Heart left ventricle (tissue), 13 donors: ENCODE data around the gene RUNX1.

Experiments
- CTCF ChIP-seq, 12 donors: fragments of 200-600 bp; sonication (generic) in 4 of 12; IDR thresholded peaks; one replicate each; pipeline versions ENCODE4 v1.5.0 to v1.8.0; 2018 to 2022; ENCODE audit warnings: antibody characterized with exemption in 12 of 12, mild to moderate bottlenecking in 5 of 12
- POLR2A ChIP-seq, 2 donors: fragments of 450-650 bp; IDR thresholded peaks; one replicate each; pipeline ENCODE4 v1.6.1; 2017; ENCODE audit warnings: antibody characterized with exemption in 2 of 2, mild to moderate bottlenecking in 2 of 2, moderate library complexity in 2 of 2
- donor health status: ischemic (EF 13 %, LVEDD 7.1; RV severe dilation, severe dysfunction).
- donor health status: DM: no; HTN: yes; CAD: no.
- donor health status: DM: no; HTN: no; CAD: no.
- donor health status: ischemic (EF 25% LVEDD 6.9; RV normal size, moderate dysfunction).
- donor health status: ischemic (EF 25% LVEDD 5.7; RV mildly dilated, moderate dysfunction).
- donor health status: ischemic (EF 35%, LVEDD 5.7; RV mildly dilated, moderate dysfunction).
- donor health status: nonischemic (EF 11% LVEDD 7.7; RV severe dilation, severe dysfunction).
- donor health status: DM: yes; HTN: yes; CAD: no.
- donor health status: PGD.
- donor health status: ischemic (EF 29% LVEDD 5.4; RV normal size, mild dysfunction).
- donor health status: nonischemic (EF 23%, LVEDD 6.1; RV moderate dilation, normal function).

- TF ChIP-seq CTCF (IDR thresholded peaks at IDR 0.05) (no peak), POLR2A (IDR thresholded peaks at IDR 0.05) (no peak)
These were observed 277.5 kb downstream of the RUNX1 start for GRCh38 chr21:34771512-34772028.
